ENCODE data around the gene SLC20A1. TPM values are rescaled to one million over a fixed set of nuclear protein-coding genes. Genes with fewer than 3 reads are reported as not detected.

Gene SLC20A1
- total RNA-seq, 1 donor from 2014 or later = 43.5 TPM

DNA sequence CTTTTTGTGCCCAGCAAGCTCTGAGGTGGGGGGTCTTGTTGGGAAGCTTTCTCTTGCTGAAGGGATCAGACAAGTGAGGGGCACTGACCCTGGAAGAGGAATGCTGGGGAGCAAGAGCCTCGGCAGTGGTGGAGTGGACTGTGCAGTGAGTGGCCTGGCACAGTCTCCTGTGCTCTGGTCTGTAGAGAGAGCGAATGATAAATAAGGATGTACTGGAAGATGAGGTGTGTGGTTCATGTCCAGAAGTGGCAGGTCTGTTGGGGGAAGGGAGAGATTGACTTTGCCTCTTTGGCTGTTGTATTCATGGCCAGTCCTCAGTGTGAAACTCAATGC is 5.3 kb upstream of the SLC20A1 start:
- Histone ChIP-seq H3K36me3 (no peaks in the 10 kb centered on the region), H3K27me3 (ENCODE audit: low read depth) (no peaks in the 10 kb centered on the region), H3K27ac (no peak overlapping the region), H3K4me3 (no peak overlapping the region), H3K9me3 (no peaks in the 10 kb centered on the region), H3K4me1 (peaks cover 10% of the 10 kb centered on the region)
- intact Hi-C loops (cut with DNase I) = no loop called here
- ATAC-seq (no peak), DNase-seq (no peak)
- TF ChIP-seq, protein P1, sequence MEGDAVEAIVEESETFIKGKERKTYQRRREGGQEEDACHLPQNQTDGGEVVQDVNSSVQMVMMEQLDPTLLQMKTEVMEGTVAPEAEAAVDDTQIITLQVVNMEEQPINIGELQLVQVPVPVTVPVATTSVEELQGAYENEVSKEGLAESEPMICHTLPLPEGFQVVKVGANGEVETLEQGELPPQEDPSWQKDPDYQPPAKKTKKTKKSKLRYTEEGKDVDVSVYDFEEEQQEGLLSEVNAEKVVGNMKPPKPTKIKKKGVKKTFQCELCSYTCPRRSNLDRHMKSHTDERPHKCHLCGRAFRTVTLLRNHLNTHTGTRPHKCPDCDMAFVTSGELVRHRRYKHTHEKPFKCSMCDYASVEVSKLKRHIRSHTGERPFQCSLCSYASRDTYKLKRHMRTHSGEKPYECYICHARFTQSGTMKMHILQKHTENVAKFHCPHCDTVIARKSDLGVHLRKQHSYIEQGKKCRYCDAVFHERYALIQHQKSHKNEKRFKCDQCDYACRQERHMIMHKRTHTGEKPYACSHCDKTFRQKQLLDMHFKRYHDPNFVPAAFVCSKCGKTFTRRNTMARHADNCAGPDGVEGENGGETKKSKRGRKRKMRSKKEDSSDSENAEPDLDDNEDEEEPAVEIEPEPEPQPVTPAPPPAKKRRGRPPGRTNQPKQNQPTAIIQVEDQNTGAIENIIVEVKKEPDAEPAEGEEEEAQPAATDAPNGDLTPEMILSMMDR (IDR thresholded peaks at IDR 0.05) = no peak

DNA sequence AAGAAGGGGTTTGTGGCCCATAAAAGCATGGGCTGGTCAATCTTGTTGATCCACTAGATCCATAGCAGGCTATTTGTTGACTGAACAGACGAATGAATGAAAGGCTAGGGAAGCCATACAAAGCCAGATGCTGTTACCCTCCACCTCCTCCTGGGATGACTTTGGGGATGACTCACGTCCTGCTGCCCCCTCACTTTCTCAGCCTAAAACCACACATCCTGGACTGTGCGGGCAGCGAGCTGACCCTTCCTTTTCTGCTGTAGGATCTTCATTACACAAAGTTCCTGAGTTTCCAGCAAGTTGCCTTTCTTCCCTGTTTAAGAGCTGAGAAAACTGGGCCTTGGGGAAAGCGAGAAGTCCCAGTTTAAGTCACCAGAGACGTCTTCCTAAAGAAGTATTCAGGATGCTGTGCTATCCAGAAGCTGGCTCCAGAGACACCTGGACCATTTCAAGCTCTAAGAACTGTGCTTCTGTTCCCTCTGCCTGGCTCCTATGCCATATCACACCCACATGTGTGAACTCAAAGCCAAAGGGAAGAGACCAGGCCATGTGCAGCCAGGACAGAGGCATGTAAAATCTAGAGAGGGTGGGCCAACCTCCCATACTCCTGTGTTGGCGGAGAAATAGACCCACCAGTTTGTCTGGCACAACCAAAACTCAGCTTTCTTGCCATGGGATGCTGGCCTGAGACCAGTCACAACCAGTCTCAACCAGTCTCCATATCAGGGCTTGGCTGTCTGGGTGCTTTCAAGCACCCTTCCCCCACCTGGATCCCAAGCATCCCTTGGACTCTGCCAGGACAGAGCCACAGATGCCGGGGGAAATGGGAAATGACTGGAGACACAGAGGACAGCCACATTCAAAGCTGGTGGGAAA is 4.7 kb upstream of the SLC20A1 start:
- Histone ChIP-seq H3K27me3 (ENCODE audit: low read depth) (no peaks in the 10 kb centered on the region), H3K4me3 (no peak overlapping the region), H3K36me3 (no peaks in the 10 kb centered on the region), H3K9me3 (no peaks in the 10 kb centered on the region), H3K27ac (no peak overlapping the region), H3K4me1 (peaks cover 10% of the 10 kb centered on the region)
- TF ChIP-seq, protein P1 (IDR thresholded peaks at IDR 0.05) = no peak
- intact Hi-C loops (cut with DNase I) = no loop called here
- ATAC-seq (no peak), DNase-seq (no peak)

- no peaks in the 10 kb centered on the region for H3K9me3 ChIP-seq
- DNase-seq (no peak), ATAC-seq (no peak)
- no peaks in the 10 kb centered on the region for H3K27me3 ChIP-seq (ENCODE audit: low read depth)
- intact Hi-C loops (cut with DNase I) = no loop called here
- H3K27ac ChIP-seq = no peak overlapping the region
- H3K4me3 ChIP-seq = no peak overlapping the region
- TF ChIP-seq, protein P1 (IDR thresholded peaks at IDR 0.05) = no peak
- H3K4me1 ChIP-seq = peaks cover 11% of the 10 kb centered on the region
- H3K36me3 ChIP-seq = no peaks in the 10 kb centered on the region
Measured at GRCh38 chr2:112641701-112642100, 4.0 kb upstream of the SLC20A1 start.

DNA sequence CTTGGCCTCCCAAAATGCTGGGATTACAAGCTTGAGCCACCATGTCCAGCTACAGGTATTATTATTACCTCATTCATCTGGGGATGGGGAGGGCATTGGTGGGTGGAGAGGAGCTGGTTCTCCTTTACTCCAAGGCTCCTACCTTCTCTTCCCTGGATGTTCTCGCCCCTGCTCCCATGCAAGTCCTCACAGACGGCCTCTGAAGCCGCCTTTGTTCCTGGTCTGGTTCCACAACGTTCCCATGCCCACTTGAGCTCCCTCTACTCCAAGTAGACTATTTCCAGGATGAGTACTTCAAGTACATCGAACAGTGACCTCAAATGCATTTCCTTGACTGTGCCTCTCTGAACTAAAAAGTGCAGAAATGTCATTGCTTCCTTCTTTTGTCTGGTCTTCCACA is 3.2 kb upstream of the SLC20A1 start:
- intact Hi-C loops (cut with DNase I) = no loop called here
- ATAC-seq (no peak), DNase-seq (no peak)
- no peak overlapping the region for H3K4me3 ChIP-seq
- H3K4me1 ChIP-seq = peaks cover 20% of the 10 kb centered on the region
- H3K27me3 ChIP-seq (ENCODE audit: low read depth) = no peaks in the 10 kb centered on the region
- TF ChIP-seq, protein P1 (IDR thresholded peaks at IDR 0.05) = no peak
- no peak overlapping the region for H3K27ac ChIP-seq
- H3K36me3 ChIP-seq = peaks cover 4% of the 10 kb centered on the region
- H3K9me3 ChIP-seq = no peaks in the 10 kb centered on the region

DNA sequence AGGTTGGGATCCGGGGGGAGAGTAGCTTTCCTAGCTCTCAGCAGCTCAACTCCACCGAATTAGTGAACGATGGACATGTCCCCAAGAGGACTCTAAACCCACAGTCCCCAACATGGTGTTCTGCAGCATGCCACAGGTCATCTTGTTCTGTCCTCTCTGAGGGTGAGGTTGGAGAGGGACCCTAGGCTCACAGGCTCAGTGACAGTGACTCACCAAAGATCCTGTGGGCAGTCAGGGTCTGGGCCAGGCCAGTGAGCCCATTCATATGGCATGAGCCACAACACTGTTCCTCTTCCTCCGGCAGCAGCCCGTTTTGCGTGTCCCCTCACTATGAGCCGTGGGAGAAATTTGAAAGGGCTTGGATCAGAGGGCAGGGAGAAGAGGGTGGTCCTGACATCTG is 2.8 kb upstream of the SLC20A1 start:
- H3K27me3 ChIP-seq (ENCODE audit: low read depth) = no peaks in the 10 kb centered on the region
- TF ChIP-seq, protein P1 (IDR thresholded peaks at IDR 0.05) = no peak
- intact Hi-C loops (cut with DNase I) = no loop called here
- no peaks in the 10 kb centered on the region for H3K9me3 ChIP-seq
- DNase-seq (no peak), ATAC-seq (no peak)
- no peak overlapping the region for H3K27ac ChIP-seq
- H3K4me3 ChIP-seq = no peak overlapping the region
- H3K36me3 ChIP-seq = peaks cover 8% of the 10 kb centered on the region
- H3K4me1 ChIP-seq = peaks cover 24% of the 10 kb centered on the region

All from lower lobe of right lung (tissue), 2 donors.